Endometrial microvascular endothelial cells (primary cell): ENCODE data around the gene MSH3. TPM values are rescaled to one million over a fixed set of nuclear protein-coding genes. Genes with fewer than 3 reads are reported as not detected.

ENCODE experiments used
- in situ Hi-C: cut with HindIII; loops from 2 replicates; pipeline ENCODE4 v1.10.0; 2017; ENCODE audit warnings: low sequenced_read_pairs, low pct_unique_long_range_greater_than_20kb; ENCODE audit errors: inconsistent ontology term
- total RNA-seq: library from RNA; depleted of rRNA; stranded (reverse); fragments of >200 nt; gene quantifications from one replicate; pipeline ENCODE4 v1.2.3, GENCODE V29; 2015; ENCODE audit errors: inconsistent ontology term

Gene MSH3
- total RNA-seq, 1 donor from 2014 or later: 9.8 TPM

DNA sequence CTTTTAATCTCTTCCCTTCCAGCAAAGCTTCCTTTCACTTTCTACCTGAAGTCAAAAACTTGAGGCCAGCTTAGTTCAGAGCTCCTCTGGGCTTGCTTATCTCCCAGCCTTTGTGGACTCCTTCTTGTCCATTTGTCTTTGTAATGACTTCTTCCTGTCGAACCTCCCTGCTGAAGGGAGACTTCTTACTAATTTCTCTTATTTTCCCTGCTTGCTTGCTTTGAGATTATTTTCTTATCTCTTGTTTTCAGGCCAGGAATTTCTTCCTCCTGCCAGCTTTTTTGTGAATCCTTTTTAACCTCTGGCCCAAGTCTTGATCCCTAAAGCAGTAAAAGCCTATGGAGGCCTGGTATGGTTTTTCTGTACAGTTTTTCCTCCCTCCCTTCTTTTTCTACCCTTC lies 47.1 kb downstream of the MSH3 start:
- in situ Hi-C loops: no loop called here

- in situ Hi-C loops: no loop called here
These were observed 48.8 kb downstream of the MSH3 start for GRCh38 chr5:80703291-80703690.

DNA sequence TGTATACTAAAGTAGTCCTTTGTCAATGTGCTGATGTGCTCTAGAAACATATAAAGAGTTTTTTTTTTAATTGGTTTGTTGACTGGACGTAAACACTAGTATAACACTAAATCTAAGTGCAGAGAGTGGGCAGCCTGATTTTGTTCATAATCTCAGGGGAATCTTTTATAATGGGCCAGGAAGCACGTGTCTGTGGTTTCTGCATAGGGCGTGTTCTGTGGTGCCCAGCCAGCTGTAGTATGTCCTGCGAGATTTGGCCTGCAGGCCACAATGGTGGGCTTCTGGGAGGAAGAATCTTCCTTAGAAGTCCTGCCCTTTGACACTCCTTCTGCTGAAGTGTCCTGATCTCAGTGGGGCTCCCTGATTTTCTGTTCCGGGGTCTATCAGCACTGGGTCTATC lies 49.3 kb downstream of the MSH3 start:
- in situ Hi-C loops: no loop called here

DNA sequence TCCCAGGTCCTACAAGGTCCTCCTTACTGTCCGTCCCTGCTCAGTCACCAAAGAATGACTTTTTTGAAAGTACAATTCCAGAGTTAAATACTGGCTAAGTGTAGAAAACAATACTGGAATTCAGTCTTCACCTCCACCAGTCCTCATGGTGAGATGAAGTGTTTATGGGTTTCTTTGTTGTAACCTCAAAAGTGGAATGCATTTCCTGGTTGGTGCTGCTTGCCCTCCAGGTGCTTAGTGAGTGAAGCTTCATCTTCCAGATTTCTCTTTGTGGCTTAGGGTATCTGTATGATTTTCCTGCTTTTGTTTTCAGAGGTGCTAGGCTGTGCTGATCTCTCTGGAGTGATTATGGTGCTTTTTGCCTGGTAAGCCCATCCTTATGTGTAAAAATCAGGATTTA lies 49.8 kb downstream of the MSH3 start:
- in situ Hi-C loops: no loop called here

- in situ Hi-C loops: no loop called here
These were observed 50.8 kb downstream of the MSH3 start for GRCh38 chr5:80705216-80705769.

DNA sequence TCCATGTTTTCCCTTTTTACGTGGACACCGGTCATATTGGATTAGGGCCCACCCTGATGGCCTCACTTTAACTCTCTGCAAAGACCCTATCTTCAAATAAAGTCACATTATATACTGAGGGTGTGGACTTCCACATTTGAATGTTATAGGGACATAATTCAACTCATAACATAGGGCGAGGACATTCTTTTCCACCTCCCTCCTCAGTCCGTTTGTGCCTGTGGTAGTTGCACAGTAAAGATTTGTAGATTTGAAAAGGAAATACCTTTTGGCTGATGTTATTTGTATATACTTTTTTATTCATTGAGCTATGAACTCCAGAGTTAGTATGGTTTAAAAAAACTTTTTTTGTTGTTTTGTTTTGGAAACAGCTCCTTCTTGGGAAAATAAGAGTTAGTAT lies 51.3 kb downstream of the MSH3 start:
- in situ Hi-C loops: no loop called here

DNA sequence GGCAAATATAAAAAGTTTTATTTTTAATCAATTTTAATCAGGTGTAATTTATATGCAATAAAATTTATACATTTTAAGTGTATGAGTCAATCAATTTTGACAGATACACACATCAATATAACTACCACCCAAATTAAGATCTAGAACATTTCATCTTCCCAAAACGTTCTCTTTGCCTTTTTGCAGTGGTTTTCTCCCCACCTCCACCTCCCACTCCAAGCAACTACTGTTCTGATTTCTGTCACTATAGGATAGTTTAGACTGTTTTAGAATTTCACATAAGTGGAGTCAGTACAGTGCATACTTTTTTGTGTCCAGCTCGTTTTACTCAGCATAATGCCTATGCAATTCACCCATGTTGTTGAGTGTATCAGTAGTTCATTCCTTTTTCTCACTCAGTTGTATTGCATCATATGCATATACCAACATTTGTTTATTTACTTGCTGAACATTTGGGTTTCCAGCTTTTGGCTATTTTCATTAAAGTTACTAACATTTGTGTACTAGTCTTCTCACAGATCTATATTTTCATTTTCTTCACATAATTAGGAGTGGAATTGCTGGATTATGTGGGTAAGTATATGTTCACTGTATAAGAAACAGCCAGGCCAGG lies 52.5 kb downstream of the MSH3 start:
- in situ Hi-C loops: no loop called here

DNA sequence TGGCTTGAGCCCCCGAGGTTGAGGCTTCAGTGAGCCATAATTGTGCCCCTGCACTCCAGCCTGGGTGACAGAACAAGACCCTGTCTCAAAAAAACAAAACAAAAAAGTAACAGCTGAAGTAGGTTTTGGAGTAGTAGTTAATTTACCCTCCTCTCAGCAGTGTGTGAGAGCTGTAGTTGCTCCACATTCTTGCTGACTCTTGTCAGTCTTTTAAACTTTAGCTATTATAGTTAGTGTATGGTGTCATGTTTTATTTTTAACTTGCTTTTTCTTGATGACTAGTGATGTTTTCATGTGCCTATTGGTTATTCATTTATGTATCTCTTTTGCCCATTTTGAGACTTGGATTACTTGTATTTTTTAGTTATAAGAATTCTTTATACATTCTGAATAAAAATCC lies 53.2 kb downstream of the MSH3 start:
- in situ Hi-C loops: no loop called here

- in situ Hi-C loops: no loop called here
These were observed 56.8 kb downstream of the MSH3 start for GRCh38 chr5:80711216-80711615.

DNA sequence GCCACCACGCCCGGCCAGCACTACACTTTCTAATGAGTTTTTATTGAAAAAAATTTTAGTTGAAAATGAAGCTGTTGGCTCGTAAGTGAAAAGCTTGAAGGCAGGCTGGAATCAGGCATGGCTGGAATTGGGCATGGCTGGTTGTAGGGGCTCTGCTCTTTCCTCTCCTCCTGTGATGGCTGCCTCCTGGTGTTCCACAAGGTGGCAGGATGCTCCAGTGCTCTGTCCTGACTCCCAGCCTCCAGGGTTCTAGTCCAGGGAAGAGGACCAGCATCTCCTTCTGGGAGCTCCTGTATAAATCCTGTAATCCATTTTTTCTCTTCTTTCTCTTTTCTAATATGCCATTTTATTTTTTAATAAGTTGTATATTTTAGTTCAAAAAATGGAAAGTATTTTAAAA lies 57.5 kb downstream of the MSH3 start:
- in situ Hi-C loops: no loop called here

GRCh38 chr5:80712919-80713318 lies 58.5 kb downstream of the MSH3 start:
- in situ Hi-C loops: no loop called here

DNA sequence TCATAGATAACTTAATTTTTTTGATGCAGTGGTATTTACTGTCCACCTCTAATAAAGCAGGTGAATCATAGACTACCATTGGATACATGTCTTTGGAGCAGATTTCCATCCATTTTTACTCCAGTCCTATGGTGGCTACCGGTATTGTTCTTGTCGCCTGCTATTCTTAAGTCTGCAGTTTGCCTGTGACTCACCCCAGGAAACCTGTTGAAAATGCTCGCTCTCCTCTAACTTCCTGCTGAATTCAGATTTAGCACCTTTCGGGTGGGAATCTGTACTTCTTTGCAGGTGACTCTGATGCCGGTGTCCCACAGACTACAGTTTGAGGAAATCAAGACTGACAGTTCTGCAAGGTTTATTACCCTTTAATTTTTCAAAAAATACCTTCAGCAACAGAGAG lies 59.2 kb downstream of the MSH3 start:
- in situ Hi-C loops: no loop called here

- in situ Hi-C loops: no loop called here
These were observed 60.3 kb downstream of the MSH3 start for GRCh38 chr5:80714570-80715298.

DNA sequence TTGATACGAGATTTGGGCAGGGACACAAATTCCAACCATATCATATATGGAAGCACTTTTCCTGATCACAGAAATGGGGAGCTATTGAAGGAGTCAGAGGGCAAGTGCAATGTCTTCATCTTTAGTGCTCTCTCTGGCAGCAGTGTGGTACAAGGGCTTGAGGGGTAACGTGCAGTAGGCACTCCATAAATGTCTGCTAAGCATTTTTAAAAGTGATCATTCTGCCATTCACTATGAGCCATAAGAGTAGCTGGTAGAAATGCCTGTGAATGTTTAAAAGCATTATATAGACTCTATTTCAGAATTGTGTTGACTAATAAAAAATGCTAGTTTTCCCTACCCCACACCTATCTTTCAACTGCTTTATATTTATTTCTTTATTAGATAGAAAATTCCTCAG lies 61.4 kb downstream of the MSH3 start:
- in situ Hi-C loops: no loop called here

- in situ Hi-C loops: no loop called here
These were observed 65.7 kb downstream of the MSH3 start for GRCh38 chr5:80720181-80720580.

DNA sequence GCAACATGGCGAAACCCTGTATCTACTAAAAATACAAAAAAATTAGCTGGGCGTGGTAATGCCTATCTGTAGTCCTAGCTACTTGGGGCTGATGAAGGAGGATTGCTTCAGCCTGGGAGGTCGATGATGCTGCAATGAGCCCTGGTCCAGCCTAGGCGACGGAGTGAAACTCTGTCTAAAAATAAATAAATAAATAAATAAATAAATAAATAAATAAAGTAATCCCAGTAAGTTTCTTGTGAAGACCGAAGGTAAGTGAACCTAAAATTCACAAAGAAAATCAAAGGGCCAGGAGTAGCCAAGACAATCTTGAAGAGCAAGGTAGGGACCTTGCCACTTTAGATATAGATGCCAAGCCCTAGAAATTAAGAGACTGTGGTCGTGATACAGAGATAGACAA lies 68.5 kb downstream of the MSH3 start:
- in situ Hi-C loops: no loop called here

DNA sequence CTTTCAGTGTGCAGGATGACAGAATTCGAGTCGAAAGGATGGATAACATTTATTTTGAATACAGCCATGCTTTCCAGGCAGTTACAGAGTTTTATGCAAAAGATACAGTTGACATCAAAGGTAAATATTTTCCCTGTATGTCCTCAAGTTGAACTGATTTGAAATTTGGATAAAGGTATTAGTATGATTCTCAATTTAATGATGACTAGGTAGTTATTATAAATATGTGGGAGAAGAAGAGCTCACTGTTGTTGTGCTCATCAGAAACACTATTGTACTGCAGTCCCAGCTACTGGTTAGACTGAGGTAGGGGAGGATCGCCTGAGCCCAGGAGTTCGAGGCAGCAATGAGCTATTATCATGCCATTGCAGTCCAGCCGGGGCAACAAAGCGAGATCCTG lies 71.0 kb downstream of the MSH3 start:
- in situ Hi-C loops: no loop called here

DNA sequence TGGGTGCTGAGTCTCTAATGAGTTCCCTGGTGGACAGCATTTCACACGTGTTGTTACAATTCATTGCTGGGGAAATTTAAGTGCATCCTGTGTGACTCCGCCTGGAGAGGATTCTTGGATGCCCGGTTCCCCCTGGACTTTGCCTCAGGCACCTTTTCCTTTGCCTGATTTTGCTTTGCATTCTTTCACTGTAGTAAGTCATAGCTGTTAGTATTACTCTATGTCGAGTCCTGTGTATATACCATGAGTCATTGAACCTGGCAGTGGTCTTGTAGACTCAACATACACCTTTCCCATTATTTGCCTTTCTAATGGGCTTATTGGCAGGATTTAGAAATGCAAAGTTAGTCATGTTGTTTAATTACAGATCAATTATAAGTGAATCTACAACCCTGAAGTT lies 82.3 kb downstream of the MSH3 start:
- in situ Hi-C loops: no loop called here

- in situ Hi-C loops: no loop called here
These were observed 84.0 kb downstream of the MSH3 start for GRCh38 chr5:80738466-80738865.

- in situ Hi-C loops: no loop called here
These were observed 84.6 kb downstream of the MSH3 start for GRCh38 chr5:80739057-80739456.

- in situ Hi-C loops: no loop called here
These were observed 85.0 kb downstream of the MSH3 start for GRCh38 chr5:80739496-80739895.
